ENCODE measurements around the gene DNAJC1.

The DNAJC1 gene

DNA sequence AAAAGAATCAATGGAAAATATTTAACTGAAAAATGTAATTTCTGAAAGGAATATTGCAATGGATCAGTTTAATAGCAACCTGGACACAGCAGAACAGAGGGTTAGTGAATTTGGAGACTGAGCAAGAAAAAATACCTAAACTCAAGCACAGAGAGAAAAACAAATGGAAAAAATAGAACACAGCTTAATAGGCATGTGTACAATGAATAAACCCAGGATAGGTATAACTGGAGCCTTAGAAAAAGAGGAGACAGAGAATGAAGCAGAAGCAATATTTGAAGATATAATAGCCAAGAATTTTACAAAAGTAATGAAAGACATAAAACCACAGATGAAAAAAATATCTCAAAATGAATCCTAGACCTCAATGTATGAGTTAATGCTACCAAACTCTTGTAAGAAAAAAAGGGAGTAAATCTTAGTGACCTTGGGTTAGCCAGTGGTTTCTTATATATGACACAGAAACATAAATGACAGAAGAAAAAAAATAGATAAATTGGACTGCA is 2.9 kb upstream of the DNAJC1 start:
- no peak for DNase-seq

- no peak for DNase-seq
These were observed 2.2 kb upstream of the DNAJC1 start for GRCh38 chr10:22005763-22006162.

DNA sequence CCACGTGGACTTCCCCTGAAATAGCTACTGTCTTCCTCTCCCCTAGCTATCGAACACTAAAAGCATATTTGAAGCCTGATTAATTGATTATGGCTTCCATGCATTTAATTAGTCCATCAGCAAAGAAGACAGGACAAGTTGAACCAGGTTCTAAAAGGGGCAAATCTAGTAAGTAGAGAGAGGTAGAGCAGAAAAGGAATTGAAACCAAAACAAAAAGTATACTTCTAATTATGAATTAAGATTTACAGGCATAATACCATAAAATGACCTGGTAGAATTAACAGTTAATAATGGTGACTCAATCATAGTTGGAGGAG is 393 bp upstream of the DNAJC1 start:
- no peak for DNase-seq

GRCh38 chr10:22002591-22003176 is 846 bp downstream of the DNAJC1 start:
- DNase-seq = no peak

DNA sequence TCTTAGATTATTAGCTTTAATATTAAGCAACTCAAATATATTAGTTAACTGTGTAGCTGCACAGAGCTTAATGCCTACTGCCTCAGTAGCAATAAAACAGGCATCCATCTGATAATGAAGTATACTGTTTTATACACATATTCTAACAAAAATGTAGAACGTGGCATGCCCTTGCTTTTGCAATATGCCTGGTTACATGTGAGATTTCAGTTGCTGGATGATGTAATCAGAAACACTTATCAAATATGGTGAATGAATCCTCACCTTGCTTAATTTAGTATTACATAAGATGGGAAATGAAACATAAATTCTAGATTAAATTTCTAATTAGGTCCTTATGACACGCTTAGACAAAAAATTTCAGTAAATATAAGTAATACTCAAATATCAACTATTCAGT is 8.0 kb downstream of the DNAJC1 start:
- DNase-seq = no peak

DNA sequence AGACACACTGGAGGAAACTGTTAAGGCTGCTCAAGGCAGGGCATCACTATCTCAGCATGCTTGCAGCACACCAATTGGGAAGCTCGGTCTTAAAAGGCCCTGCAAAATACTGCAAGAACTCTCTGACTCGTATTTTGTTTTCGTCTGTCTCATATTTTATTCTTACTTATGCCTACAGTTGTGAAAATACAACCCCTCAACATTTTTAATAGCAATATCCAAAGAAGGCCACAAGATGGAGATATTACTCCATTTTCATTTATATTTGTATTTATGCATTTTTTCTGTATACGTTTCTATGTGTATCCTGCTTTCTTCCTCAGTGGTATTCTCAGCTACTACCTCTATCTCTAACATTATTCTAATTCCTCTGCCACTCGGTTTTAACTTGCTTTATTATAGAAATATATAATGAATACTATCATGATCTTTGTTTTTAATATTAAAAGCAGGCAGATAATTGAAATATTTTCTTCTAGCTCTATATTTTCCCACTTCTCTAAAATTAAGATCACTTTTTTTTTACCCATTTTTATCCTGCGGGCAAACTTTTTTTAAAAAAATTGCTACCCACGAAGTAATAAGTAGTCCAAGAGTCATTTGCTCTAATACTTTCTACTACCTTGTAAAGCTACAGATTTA is 10.0 kb downstream of the DNAJC1 start:
- no peak for DNase-seq

GRCh38 chr10:21991785-21992184 is 11.7 kb downstream of the DNAJC1 start:
- no peak for DNase-seq

DNA sequence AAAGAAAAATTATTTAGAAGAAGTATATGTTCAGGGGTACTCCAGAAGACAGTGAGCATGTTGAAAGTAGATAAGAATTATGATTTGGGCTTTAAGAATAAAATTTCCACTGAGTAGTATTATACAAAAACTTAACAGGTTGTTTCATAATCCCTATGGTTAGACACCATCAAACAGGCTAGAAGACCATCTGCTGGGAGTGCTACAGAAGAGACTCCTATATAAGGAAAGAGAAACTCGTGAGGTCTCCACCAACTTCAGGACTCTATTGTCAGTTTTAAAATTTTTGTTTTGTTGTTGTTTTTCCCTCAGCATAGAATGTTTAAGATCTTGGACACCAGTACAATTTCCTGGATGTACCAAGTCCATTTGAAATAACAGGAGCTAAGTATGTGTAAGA is 13.1 kb downstream of the DNAJC1 start:
- DNase-seq = no peak

DNA sequence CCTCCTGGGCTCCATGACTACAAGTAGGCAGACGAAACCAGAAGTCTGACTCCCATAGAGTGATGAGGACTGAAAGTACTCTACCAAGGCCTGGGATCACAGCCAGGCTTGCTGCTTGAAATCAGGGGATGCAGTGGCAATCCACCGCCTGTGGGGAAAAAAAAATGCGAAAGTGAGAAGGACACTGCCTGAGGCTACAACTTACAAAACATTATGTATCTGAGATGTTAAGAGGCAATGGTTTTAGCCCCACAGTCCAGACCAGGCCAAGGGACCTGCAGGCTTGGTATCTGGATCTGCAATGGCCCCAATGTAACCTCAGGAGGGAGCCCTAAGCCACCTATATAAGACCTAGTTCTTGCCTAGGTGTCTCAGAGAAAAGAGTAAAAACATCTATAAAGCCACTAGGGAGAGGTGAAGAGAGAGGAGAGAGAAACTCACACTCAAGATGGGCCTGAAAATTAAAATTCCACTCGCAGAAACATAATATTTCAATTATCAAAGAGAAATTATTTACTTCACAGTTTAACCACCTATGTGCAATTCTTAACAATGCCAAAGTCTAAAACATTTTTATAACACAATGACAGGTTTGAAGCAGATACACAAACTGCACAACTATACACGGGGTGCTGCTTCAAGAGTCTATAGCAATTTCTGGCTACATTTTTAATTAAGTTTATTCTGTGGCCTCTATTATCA is 13.9 kb downstream of the DNAJC1 start:
- DNase-seq = no peak

GRCh38 chr10:21985541-21985940 is 18.0 kb downstream of the DNAJC1 start:
- no peak for DNase-seq

- no peak for DNase-seq
These were observed 22.4 kb downstream of the DNAJC1 start for GRCh38 chr10:21981118-21981517.

- no peak for DNase-seq
These were observed 22.8 kb downstream of the DNAJC1 start for GRCh38 chr10:21980691-21981090.

- no peak for DNase-seq
These were observed 25.2 kb downstream of the DNAJC1 start for GRCh38 chr10:21978191-21978862.

DNA sequence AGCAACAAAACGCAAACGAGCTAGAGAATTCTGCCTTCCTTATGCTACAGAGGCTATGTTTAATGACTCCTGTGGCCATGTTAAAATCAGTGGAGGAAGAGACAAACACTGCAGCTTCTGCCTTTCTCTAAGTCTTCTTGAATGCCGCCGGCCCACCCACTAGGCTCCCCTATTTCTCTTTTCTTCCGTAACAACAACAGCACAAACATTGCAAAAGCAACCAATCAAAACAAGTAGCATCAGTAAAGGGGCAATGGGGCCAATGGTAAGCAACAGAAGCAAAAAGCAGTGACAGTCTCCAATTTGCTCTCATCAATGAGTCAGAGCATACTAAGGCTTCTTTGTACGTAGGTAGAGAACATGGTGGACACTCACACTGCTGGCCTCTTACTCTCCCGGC is 26.8 kb downstream of the DNAJC1 start:
- no peak for DNase-seq

DNA sequence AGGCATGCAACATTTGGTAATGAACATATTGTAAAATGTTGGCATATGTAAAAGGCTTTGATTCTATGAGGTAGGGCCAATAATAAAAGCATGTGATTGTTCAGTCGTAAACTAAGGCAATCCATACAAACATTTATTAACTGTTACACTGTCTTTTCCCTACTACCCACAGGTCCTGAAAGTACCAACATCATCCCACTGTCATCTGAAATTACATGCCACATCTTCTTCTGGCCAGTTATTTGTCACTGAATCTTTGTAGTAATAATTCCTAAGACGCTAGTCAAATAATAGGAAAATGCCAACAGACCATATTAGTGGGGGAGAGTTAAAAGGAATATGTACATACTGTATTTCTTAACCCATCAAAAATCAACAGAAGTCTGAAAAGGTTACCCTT is 27.2 kb downstream of the DNAJC1 start:
- no peak for DNase-seq

GRCh38 chr10:21975378-21975990 is 28.0 kb downstream of the DNAJC1 start:
- no peak for DNase-seq

- DNase-seq = no peak
These were observed 30.9 kb downstream of the DNAJC1 start for GRCh38 chr10:21972584-21972983.

DNA sequence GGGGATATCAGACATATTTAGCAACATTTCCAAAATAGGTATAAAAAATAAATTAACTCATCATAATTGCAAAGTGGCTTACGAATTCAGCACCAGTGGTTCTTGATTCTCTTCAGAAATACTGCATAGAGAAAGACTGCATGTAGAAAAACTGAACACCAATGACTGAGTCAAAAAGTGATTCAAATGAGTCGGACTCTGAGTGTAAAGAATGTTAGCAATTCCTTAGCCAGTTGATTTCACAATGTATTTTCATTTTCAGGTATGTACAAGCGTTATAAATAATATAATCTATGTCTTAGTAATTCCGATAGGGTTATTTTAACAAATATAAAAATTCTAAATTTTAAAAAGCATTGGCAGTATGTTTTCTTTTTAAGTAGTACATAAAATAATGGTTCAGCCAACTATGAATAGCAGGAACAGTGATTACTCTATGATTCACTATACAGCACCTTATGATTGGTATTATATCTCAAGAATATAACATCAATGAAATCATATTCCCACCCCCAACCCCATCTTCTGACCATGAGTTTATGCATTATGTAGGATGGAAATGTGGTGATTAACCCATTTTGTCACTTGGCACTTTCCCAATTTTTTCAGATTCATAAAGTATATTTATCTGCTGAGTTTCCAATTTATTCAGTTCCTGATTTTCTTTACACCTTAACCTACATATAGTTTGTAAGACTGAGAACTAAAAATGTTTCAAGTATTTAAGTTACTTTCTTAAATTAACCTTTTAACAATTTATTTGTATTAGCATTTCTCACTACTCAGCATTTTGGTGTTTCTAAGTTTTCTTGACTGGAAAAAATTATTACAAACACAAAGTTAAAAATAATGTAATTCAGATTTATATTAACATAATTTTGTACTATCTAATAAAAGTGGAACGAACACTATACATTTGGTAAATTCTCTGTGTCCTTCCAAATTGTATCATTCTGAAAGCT is 33.9 kb downstream of the DNAJC1 start:
- no peak for DNase-seq

DNA sequence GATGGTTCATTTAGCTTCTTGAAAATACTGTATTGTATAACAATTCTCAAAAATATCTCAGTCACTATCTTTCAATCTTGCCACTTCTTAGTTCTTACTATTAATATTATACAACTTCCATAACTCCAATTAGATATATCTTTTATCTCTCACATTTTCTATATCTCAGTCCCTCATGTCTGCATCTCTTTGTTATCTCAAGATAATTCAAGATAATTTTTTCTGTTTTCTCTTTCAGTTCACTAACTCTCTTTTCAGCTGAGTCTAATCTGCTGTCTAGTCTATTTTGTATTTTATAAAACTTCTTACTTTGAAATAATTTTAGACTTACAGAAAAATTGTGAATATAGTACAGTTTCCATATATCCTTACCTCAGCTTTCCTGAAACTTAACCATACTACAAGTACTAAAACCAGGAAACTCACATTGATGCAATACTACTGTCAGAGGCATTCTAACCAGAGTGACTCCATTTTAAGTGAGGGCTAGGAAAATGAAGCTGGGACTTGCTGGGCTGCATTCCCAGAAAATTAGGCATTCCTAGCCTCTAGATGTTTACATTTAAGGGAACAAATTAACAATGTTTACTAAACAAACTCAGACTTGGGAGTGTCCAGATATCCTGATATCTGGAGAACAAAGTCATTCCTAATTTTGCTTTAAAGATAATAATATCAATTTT is 38.4 kb downstream of the DNAJC1 start:
- no peak for DNase-seq

GRCh38 chr10:21962358-21962757 is 41.2 kb downstream of the DNAJC1 start:
- no peak for DNase-seq

DNA sequence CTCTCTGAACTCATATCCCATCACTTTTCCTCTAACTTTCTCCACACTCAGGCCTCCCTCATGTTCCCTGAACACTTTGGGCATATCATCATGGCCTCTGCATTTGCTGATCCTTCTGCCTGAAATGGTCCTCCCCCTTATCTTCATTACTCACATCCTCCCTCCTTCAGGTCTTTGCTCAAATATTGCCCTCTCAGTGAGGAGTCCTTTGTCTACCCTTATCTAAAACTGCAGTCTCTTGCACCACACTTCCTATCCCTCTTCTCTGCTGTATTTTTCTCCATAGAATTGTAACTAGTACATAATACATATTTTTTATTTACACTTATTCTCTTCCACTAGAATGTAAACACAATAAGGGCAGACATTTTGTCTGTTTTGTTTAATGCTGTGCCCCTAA is 41.7 kb downstream of the DNAJC1 start:
- no peak for DNase-seq

GRCh38 chr10:21959998-21960397 is 43.5 kb downstream of the DNAJC1 start:
- no peak for DNase-seq
